PC-3 (cell line): ENCODE data around the gene ACTR3C. TPM values are rescaled to one million over a fixed set of nuclear protein-coding genes. Genes with fewer than 3 reads are reported as not detected.

Experiments used
- ATAC-seq: fragments of 200-7000 bp; cut with Tn5 transposase; 2 replicates; pipeline ENCODE4 v1.9.1; 2020; ENCODE audit warnings: mild to moderate bottlenecking, moderate library complexity
- BruUV-seq: library from RNA; stranded (reverse); fragments of 400-500 nt; replicated peaks from 2 replicates; lab custom pipeline; 2021; lab: Mats Ljungman, UMichigan
- CTCF ChIA-PET: fragments of 300-600 bp; sonication (Branson Sonifier 250); formaldehyde crosslinking; loops from one replicate; lab custom pipeline; 2022; ENCODE audit warnings: antibody characterized with exemption; lab: Charles Lee
- POLR2A ChIA-PET: fragments of 300-600 bp; sonication (Branson Sonifier 250); formaldehyde crosslinking; loops from one replicate; lab custom pipeline; 2022; ENCODE audit warnings: antibody characterized with exemption; ENCODE audit not compliant: unreplicated experiment; lab: Charles Lee
- DNase-seq: peaks from one replicate; pipeline ENCODE4 v3.0.0-alpha.2; 2015
- H2AFZ ChIP-seq: fragments of 300-600 bp; sonication (generic); 2 replicates; pipeline ENCODE4 v1.6.0; 2016; ENCODE audit warnings: antibody characterized with exemption, low read length
- H3F3A ChIP-seq: fragments of 300-600 bp; sonication (generic); one replicate; pipeline ENCODE4 v1.6.0; 2017; ENCODE audit warnings: antibody characterized with exemption, low read length, control low read depth, mild to moderate bottlenecking; ENCODE audit not compliant: unreplicated experiment
- H3K27ac ChIP-seq: fragments of 300-600 bp; sonication (generic); 2 replicates; pipeline ENCODE4 v1.5.1; 2016; ENCODE audit warnings: mild to moderate bottlenecking, low read length
- H3K27me3 ChIP-seq: fragments of 300-600 bp; sonication (generic); 2 replicates; pipeline ENCODE4 v1.6.1; 2016; ENCODE audit warnings: low read length, mixed read lengths
- H3K36me3 ChIP-seq: fragments of 300-600 bp; sonication (generic); 2 replicates; pipeline ENCODE4 v1.6.1; 2016; ENCODE audit warnings: low read depth, mixed run types, low read length, mixed read lengths
- H3K4me1 ChIP-seq: fragments of 300-600 bp; sonication (generic); 2 replicates; pipeline ENCODE4 v1.5.1; 2016; ENCODE audit warnings: low read length; ENCODE audit not compliant: insufficient read depth
- H3K4me2 ChIP-seq: fragments of 300-600 bp; sonication (generic); 2 replicates; pipeline ENCODE4 v1.6.0; 2016; ENCODE audit warnings: low read length
- H3K4me3 ChIP-seq: fragments of 300-600 bp; sonication (generic); 2 replicates; pipeline ENCODE4 v1.5.1; 2016; ENCODE audit warnings: mild to moderate bottlenecking, low read length, mixed read lengths
- H3K79me2 ChIP-seq: fragments of 300-600 bp; sonication (generic); 2 replicates; pipeline ENCODE4 v1.6.1; 2017; ENCODE audit warnings: low read length, mixed read lengths
- H3K9ac ChIP-seq: fragments of 300-600 bp; sonication (generic); 2 replicates; pipeline ENCODE4 v1.6.0; 2016; ENCODE audit warnings: mild to moderate bottlenecking, low read length
- H3K9me2 ChIP-seq: fragments of 300-600 bp; sonication (generic); replicated peaks from 2 replicates; pipeline ENCODE4 v1.6.1; 2016; ENCODE audit warnings: mixed run types, low read length, mixed read lengths
- H3K9me3 ChIP-seq: fragments of 300-600 bp; sonication (generic); 2 replicates; pipeline ENCODE4 v1.6.1; 2016; ENCODE audit warnings: low read length, mixed read lengths
- H4K20me1 ChIP-seq: fragments of 300-600 bp; sonication (generic); 2 replicates; pipeline ENCODE4 v1.6.1; 2016; ENCODE audit warnings: low read length, mixed read lengths
- EZH2 ChIP-seq: fragments of 300-600 bp; sonication (generic); IDR thresholded peaks from one replicate; pipeline ENCODE4 v1.6.1; 2017; ENCODE audit warnings: antibody characterized with exemption, mild to moderate bottlenecking, low read length; ENCODE audit not compliant: unreplicated experiment
- EZH2phosphoT487 ChIP-seq: fragments of 300-600 bp; sonication (generic); IDR thresholded peaks from 2 replicates; pipeline ENCODE4 v1.6.1; 2018; ENCODE audit warnings: mild to moderate bottlenecking, antibody characterized with exemption, low read length, borderline replicate concordance
- intact Hi-C: fragments of 100-400 bp; cut with micrococcal nuclease; formaldehyde crosslinking; loops from 2 replicates; pipeline ENCODE4 v1.9.0; 2023
- total RNA-seq: library from RNA; depleted of rRNA; stranded (reverse); fragments of >200 nt; gene quantifications from 2 replicates; pipeline ENCODE4 v1.2.3, GENCODE V29; 2014
- TF ChIP-seq, protein P1 (sequence below): fragments of 300-600 bp; sonication (generic); conservative IDR thresholded peaks from 2 replicates; pipeline ENCODE4 v1.5.1; 2017; ENCODE audit warnings: antibody characterized with exemption, low read depth, mild to moderate bottlenecking, low read length

Gene ACTR3C
- total RNA-seq, 1 experiment from 2014 or later, result 10.8 TPM

- intact Hi-C loops, result loop anchor here (5.0 kb wide), 1 partner anchor 53 kb away; the partner anchor contains the start of gene ZNF775
- Histone ChIP-seq H3K27me3 (no peaks in the 10 kb centered on the region), H3K9me2 (no peaks in the 10 kb centered on the region), H3K9ac (peak overlapping the region; percentile 86), H3K79me2 (peaks cover 7% of the 10 kb centered on the region), H3K36me3 (no peaks in the 10 kb centered on the region), H3K4me2 (peak overlapping the region; percentile 90), H4K20me1 (no peaks in the 10 kb centered on the region), H3K4me3 (peak overlapping the region; percentile 81), H3F3A (no peaks in the 10 kb centered on the region), H3K9me3 (no peaks in the 10 kb centered on the region), H3K4me1 (peaks cover 17% of the 10 kb centered on the region), H3K27ac (no peak overlapping the region), H2AFZ (peak overlapping the region; percentile 98)
- TF ChIP-seq EZH2 (no peak), EZH2phosphoT487 (no peak)
- TF ChIP-seq, protein P1, sequence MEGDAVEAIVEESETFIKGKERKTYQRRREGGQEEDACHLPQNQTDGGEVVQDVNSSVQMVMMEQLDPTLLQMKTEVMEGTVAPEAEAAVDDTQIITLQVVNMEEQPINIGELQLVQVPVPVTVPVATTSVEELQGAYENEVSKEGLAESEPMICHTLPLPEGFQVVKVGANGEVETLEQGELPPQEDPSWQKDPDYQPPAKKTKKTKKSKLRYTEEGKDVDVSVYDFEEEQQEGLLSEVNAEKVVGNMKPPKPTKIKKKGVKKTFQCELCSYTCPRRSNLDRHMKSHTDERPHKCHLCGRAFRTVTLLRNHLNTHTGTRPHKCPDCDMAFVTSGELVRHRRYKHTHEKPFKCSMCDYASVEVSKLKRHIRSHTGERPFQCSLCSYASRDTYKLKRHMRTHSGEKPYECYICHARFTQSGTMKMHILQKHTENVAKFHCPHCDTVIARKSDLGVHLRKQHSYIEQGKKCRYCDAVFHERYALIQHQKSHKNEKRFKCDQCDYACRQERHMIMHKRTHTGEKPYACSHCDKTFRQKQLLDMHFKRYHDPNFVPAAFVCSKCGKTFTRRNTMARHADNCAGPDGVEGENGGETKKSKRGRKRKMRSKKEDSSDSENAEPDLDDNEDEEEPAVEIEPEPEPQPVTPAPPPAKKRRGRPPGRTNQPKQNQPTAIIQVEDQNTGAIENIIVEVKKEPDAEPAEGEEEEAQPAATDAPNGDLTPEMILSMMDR, result no peak
- ChIA-PET POLR2A (interaction anchor here (0.6 kb wide), 1 partner anchor 45 kb away, joined by 5 read pairs; the partner anchor contains the start of gene REPIN1), CTCF (no interaction called here)
- ATAC-seq (peak; percentile 53), DNase-seq (peak; percentile 8)
- BruUV-seq, result TSS peak; percentile 58
Observed at GRCh38 chr7:150323682-150324372, 482 bp upstream of the ACTR3C start.

DNA sequence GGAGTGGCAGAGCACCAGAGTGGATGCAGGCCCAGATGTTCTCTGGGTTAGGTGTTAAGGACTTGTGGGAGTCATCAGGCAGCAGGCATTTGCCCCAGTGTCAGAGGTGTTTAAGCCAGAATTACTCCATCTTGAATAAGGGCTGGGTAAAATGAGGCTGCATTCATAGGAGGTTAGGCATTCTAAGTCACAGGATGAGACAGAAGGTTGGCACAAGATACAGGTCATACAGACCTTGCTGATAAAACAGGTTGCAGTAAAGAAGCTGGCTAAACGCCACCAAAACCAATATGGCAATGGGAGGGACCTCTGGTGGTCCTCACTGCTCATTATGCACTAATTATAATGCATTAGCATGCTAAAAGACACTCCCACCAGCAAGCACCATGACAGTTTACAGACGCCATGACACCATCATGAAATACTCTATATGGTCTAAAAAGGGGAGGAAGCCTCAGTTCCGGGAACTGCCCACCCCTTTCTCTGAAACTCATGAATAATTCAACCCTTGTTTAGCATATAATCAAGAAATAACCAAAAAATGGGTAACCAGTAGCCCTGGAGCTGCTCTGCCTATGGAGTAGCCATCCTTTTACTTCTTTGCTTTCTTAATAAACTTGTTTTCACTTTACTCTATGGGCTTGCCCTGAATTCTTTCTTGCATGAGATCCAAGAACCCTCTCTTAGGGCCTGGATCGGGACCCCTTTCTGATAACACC, 1.1 kb downstream of the ACTR3C start:
- no peak overlapping the region for H3K27ac ChIP-seq
- peaks cover 7% of the 10 kb centered on the region for H3K79me2 ChIP-seq
- H4K20me1 ChIP-seq, result no peaks in the 10 kb centered on the region
- ChIA-PET CTCF (no interaction called here), POLR2A (no interaction called here)
- intact Hi-C loops, result loop anchor here (5.0 kb wide), 1 partner anchor 55 kb away; the partner anchor contains the start of gene ZNF775
- BruUV-seq, result no TSS peak
- no peaks in the 10 kb centered on the region for H3K27me3 ChIP-seq
- no peak for DNase-seq
- peak overlapping the region; percentile 86 for H3K9ac ChIP-seq
- H3K36me3 ChIP-seq, result no peaks in the 10 kb centered on the region
- no peak for ATAC-seq
- peaks cover 17% of the 10 kb centered on the region for H3K4me1 ChIP-seq
- no peaks in the 10 kb centered on the region for H3K9me2 ChIP-seq
- H3F3A ChIP-seq, result no peaks in the 10 kb centered on the region
- H3K4me2 ChIP-seq, result peak overlapping the region; percentile 90
- H3K4me3 ChIP-seq, result peak overlapping the region; percentile 81
- peak overlapping the region; percentile 98 for H2AFZ ChIP-seq
- TF ChIP-seq EZH2phosphoT487 (no peak), EZH2 (no peak)
- TF ChIP-seq, protein P1, result no peak
- no peaks in the 10 kb centered on the region for H3K9me3 ChIP-seq
